ENCODE measurements around the gene RUBCNL.
A peak's percentile ranks its signal among the peaks of the same experiment; 100 is the strongest.

The RUBCNL gene

DNA sequence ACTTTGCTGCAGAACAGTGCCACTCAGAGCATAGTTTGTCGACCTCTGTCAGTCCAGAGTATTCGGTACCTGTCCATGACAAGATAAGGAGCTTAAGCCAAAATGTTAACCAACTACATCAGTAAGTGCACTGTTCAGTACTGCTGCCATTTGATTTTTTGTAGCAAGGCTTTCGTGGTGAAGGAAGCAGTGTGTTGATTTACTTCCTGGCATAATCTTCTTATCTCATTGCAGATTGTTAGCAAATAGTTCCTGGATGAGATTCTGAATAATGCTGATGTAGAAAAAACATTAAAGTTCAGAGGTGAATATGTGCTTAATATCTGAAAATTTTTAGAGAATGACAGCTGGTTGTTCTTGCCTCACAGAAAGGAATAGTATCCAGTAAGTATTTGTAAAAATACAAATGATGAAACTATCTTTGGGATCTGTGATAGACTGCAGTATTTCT, 89.7 kb downstream of the RUBCNL start:
- DNase-seq: no peak

DNA sequence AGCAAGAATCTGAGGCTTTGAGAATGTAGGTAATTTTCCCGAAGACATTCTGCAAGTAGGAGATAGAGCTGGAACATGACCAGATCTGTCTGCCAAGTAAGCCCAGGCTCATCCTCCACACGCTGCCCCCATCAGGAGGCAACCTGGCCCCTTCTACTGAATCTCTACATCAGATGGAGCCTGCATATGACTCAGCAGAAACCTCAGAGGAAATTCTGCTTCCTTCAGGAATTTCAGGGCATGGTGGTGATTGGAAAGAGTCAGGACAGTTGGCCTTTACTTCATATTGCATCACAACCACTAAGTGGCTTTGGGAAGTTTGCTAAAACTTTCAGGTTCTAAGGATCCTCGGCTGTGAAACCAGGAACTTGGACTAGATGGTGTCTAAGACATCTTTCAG, 90.1 kb downstream of the RUBCNL start:
- DNase-seq: no peak

DNA sequence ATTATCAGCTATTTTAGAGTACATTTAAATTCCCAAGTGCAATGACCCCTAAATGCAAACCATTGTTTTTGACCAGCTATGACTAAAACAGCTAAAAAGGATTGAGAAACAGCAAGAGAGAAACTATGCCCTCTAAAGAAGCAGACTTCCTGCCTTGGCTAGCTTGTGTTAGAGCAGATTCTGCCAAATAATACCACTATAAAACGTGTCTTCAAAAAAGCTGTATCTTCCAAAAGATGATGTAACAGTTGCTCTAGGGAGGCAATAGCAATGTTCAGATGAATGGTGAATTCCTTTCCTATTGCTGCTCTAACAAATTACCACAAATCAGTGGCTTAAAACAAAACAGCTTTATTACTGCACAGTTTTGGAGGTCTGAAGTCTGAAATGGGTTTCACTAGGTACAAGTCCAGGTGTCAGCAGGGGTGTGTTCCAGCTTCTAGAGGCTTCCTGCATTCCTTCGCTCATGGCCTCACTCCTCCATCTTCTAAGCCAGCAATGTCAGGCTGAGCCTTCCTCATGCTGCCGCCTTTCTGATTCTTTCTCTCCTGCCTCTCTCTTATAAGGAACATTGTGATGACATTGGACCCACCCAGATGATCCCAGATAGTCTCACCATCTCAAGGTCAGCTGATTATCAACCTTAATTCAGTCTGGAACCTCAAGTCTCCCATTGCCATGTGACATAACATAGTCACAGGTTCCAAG, 90.8 kb downstream of the RUBCNL start:
- no peak for DNase-seq

DNA sequence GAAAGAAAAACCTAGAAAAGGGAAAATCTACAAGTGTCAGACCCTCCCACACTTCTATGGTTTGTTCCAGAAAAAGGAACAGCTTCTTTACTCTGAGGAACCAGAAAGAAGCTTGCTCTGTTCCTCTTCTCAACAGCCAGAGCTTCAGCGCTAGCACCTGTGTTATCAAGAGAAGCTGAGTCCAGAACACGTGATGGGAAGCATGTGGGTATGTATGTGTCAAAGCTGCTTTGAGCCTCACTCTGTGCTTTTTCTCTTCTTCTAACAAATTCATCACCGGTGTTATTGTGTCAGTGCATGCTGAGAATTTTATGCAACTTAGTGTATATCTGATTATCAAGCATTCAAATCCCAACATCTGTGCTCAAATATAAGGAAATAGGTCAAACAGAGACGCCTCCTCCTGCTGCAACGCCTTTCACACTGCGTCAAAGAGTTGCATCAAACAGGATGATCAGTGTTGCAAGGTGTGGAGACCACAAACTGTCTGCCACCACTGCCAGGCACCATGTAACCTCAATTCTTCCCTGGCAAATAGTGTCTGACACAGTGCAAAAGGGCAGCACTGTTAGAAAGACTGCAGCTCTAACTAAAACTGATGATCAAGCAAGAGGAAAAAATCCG, 91.4 kb downstream of the RUBCNL start:
- DNase-seq: peak; percentile 54

DNA sequence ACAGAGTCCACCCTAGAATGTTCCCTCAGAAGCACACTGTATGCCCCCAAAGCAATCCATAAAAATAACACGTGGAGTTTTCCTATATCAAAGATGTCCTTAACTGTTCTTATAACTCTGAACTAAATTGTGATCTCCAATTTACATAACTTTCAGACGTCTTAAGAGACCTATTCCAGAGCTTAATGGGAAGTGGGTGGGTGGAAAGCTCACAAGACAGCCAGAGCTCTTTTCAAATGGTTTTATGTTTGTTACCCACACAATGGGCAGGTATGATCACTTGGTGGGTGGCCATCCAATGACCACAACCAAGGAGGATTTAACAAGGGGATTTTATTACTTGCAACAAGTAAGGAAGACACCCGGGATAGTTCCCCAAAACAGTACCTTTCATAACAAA, 93.6 kb downstream of the RUBCNL start:
- no peak for DNase-seq

Measured in activated effector memory CD4-positive, alpha-beta T cell treated with Interleukin-2 at 50 U/mL for 16 hours (primary cell).